Left hindlimb (tissue), 1 donor: ENCODE results near the gene MAD2L1BP.
"Not testable (repeated sequence)": the region's sequence is repeated elsewhere in the genome, so short reads cannot be mapped to it uniquely, and the experiment has no call there.

Experiments used
- DNase-seq: peaks from one replicate; pipeline ENCODE4 v3.0.0-alpha.2; 2018

Gene MAD2L1BP, protein sequence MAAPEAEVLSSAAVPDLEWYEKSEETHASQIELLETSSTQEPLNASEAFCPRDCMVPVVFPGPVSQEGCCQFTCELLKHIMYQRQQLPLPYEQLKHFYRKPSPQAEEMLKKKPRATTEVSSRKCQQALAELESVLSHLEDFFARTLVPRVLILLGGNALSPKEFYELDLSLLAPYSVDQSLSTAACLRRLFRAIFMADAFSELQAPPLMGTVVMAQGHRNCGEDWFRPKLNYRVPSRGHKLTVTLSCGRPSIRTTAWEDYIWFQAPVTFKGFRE

DNA sequence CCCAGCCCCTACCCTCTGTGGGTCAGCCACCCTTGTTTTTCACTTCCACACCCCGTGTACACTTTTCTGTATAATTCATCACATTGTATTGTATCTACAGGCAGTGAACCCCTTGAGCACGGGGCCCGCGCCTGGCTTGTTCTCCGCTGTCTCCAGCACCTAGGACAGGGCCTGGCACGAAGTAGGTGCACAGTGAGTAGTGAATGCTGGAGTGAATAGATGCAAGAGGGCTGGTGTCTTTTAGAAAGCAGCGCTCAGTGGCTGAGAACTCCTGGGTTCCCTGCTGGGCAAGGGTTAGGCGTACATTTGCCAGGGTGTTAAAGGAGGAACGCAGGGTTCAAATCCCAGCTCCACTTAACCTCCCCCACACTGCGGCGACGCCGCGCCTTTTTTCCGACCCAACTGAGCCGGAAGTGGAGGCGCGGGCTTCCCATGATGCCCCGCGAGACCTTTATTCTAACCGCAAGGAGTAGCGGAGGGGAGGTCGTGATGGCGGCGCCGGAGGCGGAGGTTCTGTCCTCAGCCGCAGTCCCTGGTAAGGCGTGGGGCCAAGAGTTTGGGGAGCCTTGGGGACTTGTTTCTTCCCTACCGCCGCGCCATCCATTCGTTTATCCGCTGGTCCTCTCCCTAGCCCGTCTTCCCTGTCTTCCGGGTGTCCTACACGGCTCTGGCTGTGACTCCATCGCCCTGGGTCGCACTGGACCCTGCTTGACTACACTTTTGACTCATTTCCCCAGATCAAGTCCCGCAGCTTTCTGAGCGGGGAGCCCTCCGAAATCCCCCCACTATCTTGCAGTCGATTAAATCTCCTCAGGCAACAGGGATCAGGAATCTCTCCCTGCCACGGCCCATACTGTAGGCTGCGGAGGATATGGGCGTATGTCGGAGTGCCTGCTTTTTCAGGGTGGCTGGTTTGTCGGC, at the start of gene MAD2L1BP:
TSS of gene MAD2L1BP (plus strand) at position 454 of the 921 bp plus-strand sequence. CDS start at position 490, 36 bp downstream.
- peak; percentile 89 for DNase-seq

DNA sequence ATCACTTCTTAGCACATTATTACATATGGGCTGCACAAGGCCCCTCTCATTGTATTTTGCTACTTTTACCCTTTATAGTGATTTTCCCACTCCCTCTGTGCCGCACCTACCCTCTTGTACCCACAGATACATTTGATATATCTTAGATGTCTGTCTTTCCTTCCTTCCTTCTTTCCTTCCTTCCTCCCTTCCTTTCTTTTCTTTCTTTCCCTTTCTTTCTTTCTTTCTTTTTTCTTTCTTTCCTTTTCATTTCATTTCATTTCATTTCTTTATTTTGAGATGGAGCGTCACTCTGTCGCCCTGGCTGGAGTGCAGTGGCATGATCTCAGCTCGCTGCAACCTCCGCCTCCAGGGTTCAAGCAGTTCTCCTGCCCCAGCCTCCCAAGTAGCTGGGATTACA, 47.4 kb upstream of the MAD2L1BP start:
- DNase-seq, result no peak

DNA sequence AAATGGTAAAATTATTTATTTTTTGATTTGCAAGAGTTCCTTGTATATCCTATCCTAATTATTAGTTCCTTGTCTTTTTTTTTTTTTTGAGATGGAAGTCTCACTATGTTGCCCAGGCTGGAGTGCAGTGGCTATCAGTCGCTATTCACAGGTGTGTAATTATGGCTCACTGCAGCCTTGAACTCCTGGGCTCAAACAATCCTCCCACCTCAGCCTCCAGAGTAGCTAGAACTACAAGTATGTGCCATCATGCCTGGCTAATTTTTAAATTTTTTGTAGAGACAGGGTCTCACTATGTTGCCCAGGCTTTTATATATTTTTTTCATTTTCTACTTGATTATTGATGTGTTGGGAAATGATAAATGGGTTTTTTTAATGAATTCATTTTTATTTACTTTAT, 46.1 kb upstream of the MAD2L1BP start:
- not testable (repeated sequence) for DNase-seq

DNA sequence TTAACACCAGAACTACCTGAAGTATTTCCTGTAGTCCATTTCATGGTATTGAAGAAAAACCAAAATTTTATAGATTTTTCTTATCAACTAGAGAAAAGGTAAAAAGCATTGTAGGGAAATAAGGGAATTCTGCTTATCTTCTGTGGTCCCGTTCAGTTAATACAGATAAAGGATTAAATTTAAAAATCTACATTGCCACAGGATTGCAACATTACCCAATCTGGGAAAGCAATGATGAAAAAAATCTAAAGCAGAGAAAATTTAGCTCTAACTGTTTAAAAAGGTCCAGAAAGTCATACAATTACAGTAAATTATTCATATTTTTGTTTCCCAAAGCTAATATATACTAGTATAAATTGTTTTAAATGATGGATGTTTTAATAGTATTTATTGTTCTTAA, 41.7 kb upstream of the MAD2L1BP start:
- no peak for DNase-seq

DNA sequence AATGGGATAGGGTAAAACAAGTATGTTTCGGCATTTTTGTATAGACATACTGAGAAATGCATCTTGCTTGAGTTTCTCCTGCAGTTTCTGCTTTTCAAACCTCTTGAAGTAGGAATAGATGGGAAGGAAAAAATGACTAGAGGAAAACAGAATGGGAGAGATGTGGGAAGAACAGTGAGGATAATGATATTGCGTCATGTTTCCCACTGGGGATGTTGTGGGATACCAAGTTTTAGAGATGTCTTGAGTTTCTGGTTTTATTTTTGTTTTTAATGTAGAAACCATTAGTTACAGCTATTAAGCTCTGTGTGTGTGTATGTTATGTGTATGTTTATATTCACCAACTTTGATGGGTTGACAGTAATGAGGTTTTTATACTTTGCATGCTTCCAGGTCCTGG, 35.0 kb upstream of the MAD2L1BP start:
- DNase-seq, result no peak

DNA sequence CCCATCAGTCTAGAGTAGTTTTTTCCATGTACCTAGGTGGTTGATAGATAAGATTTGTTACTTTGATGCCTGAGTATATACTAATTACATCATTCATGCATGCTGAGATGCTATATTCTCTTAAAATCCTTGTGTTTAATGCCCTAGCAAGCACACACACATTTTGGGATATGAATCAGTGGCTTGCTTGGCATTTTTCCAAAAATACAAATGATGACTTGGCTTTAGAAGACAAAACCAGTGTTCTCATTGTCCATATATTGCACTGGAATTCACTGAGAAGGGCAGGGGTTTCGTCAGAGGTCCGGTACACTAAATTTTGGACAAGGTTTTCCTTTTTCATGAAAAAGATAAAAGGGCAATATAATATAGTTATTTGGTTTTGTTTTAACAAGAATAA, 31.5 kb upstream of the MAD2L1BP start:
- DNase-seq, result no peak

DNA sequence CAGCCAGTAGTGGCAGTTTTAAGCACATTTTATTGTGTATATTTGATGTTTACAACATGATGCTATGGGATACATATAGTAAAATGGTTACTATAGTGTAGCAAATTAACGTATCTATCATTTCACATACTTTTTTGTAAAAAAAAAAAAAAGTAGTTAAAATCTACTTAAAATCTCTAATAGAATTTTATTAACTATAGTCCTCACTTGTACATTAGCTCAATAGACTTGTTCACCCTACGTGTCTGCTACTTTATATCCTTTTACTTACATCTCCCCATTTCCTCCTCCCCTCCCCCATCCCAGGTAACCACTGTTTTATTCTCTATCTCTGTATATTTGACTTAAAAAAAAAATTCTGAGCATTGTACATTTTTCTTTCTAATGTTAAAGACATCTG, 29.6 kb upstream of the MAD2L1BP start:
- DNase-seq, result no peak

DNA sequence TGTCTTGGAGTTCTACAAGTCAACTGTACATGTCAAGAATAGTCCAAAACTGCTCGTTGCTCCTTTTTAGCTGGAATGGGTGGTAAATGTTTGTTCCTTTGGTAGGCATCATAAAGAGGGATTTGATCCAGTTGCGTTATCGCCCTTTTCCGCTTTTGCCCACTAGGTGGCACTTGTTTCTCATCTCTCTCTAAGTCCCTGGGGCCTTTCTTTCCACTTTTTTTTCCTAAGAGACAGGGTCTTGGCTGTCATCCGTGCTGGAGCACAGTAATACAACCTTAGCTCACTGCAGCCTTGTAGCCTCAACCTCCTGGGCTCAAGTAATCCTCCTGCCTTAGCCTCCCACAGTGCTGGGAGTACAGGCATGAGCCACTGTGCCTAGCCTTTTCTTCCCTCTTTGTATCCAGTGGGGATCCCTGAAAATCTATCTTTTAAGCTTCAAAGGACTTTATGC, 27.3 kb upstream of the MAD2L1BP start:
- peak; percentile 56 for DNase-seq

DNA sequence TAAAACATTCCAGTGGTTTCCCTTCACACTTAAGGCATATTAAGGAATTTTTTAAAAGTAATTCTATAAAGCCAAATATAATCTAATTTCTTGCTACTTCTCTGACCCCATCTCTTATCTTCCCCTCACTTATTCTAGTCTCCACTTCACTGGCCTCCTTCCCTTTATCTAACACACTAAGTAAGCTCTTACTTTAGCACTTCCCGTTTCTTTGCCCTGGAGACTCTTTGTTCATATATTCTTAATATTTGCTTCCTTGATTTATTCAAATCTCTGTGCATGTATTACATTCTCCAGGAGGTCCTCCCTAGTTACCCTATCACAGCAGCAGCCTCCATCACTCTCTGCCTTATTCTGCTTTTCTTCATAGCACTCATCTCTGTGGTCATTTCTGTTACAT, 26.8 kb upstream of the MAD2L1BP start:
- no peak for DNase-seq

DNA sequence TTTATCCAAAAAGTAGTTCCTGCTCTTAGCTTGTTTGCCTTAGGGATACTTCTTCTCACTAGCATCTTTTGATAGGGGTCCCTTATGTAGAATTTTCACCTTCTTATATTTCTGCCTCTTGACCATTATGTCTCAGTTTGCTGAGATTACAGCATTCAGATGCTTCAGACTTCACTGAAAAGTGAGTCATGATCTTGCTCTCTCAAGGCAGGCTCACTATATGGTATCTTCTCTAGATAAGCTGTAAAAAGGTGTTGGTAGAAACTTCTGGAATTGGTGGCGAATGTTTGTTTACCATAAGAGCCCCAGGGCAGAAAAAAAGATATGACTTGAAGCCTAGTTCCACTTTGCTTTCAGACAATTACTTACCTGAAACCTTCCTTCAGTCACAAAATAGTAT, 26.2 kb upstream of the MAD2L1BP start:
- no peak for DNase-seq

DNA sequence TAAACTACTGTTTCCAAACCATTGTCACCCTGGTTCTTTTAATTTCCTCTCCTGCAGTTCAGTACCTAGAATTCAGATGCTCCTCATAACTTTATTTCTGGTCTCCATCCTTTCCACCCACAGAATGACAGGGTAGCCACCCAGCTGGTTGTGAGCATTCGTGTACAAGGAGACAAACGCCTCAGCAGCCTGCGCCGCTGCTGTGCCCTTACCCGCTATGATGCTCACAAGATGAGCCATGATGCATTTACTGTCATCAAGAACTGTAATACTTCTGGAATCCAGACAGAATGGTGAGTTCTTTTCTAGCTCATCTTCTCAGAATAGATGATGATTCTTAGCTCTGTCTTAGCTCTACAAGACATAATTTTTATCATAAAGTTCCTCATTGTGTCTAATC, 25.2 kb upstream of the MAD2L1BP start:
- DNase-seq, result no peak

DNA sequence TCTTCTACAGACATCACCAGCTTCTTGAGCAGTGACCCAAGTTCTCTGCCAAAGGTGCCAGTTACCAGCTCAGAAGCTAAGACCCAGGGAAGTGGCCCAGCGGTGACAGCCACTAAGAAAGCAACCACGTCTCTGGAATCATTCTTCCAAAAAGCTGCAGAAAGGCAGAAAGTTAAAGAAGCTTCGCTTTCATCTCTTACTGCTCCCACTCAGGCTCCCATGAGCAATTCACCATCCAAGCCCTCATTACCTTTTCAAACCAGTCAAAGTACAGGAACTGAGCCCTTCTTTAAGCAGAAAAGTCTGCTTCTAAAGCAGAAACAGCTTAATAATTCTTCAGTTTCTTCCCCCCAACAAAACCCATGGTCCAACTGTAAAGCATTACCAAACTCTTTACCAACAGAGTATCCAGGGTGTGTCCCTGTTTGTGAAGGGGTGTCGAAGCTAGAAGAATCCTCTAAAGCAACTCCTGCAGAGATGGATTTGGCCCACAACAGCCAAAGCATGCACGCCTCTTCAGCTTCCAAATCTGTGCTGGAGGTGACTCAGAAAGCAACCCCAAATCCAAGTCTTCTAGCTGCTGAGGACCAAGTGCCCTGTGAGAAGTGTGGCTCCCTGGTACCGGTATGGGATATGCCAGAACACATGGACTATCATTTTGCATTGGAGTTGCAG, 21.8 kb upstream of the MAD2L1BP start:
- DNase-seq, result no peak

DNA sequence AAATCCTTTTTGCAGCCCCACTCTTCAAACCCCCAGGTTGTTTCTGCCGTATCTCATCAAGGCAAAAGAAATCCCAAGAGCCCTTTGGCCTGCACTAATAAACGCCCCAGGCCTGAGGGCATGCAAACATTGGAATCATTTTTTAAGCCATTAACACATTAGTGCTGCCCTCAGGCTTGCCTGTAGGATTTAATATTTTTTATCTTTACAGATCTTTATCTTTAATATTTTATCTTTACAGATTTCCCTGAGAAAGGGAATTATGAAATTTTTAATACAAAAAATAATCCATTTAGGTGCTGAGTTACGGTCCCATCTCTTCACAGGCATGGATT, 21.3 kb upstream of the MAD2L1BP start:
- DNase-seq, result no peak

DNA sequence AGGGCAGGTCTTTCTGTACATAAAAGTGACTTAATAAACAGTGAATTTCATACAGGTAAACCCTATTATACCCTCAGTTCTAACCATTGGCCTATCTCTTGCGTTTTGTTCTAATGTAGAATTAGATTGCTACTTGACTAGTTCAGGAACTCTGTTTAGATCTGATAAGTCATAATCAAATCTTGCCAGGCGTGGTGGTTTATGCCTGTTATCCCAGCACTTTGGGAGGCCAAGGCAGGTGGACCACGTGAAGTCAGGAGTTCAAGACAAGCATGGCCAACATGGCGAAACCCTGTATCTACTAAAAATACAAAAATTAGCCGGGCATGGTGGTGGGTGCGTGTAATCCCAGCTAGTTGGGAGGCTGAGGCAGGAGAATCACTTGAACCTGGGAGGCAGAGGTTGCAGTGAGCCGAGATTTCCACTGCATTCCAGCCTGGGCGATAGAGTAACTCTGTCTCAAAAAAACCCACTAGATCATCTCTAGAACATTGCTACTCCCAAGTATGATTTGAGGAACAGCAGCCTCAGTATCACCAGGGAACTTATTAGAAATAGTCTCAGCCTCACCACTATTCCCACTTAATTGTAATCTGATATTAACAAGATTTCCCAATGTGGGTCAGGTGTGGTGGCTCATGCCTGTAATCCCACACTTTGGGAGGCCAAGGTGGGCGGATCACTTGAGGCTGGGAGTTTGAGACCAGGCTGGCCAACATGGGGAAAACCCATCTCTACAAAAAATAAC, 18.7 kb upstream of the MAD2L1BP start:
- no peak for DNase-seq

DNA sequence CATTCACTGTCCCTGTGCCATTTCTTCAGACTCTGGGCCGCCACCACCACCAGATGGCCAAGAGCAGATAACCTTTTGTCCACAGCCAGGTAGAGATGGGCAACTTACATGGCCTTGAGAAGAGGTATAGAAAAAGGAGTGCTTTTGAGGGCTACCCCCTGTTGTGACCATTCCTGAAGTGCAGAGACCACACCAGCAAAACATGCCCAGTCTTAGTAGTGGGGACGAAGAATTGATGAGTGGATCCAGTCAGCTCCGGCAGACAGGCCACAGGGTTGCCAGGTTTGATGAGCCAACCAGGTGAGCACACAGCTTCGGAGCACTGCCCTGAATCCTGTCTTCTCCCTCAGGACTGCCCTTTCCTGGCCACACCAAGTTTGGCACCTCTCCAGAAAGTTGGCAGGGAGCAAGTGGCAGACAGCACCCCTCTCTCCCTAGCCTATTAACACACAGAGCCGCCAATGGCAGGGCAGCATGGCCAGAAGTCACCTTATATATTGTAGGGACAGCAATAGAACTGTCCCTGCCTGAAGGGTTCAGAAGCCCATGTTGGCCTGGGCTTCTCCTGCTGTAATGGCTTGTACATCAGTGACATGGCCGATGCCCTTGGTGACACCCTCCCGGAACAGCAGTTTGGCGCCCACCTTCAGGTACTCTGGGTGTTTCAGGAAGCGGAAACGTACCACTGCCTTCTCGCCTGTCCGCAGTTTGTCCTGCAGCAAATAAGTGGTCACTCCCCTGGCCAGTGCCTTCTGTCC, 14.4 kb upstream of the MAD2L1BP start:
- no peak for DNase-seq

DNA sequence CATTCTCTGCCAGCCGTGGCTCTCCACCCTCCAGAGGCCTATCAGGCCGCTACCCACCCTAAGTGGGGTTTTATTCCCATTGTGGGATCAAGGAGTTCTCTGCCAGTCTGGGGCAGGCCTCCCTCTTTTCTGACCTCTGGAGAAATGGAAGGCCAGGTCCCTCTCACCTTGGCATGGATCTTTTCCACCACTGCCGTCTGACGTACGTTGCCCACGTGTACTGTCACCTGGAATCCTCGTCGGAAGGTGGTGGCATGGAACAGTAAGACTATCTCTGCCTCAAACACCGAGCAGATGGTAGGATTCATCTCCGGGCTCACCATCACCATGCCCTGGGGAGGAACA, 13.8 kb upstream of the MAD2L1BP start:
- no peak for DNase-seq

DNA sequence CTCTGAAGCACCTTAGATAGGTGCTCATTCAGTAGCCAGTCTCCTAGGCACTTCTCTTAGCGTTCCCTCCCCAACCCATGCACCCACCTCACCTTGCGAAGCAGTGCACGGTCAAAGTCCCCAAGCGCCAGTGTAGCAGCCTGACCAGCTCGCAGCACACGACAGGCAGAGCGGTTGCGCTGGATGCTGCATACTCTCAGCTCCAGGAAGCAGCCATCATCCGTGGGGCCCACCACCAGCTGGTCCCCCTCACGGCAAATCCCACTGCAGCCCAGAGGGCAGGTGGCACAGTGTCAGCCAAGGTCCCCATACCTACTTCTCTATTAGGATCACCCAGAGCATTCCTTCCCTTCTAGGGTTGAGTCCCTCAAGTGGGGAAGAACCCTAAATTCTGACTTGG, 13.1 kb upstream of the MAD2L1BP start:
- no peak for DNase-seq

DNA sequence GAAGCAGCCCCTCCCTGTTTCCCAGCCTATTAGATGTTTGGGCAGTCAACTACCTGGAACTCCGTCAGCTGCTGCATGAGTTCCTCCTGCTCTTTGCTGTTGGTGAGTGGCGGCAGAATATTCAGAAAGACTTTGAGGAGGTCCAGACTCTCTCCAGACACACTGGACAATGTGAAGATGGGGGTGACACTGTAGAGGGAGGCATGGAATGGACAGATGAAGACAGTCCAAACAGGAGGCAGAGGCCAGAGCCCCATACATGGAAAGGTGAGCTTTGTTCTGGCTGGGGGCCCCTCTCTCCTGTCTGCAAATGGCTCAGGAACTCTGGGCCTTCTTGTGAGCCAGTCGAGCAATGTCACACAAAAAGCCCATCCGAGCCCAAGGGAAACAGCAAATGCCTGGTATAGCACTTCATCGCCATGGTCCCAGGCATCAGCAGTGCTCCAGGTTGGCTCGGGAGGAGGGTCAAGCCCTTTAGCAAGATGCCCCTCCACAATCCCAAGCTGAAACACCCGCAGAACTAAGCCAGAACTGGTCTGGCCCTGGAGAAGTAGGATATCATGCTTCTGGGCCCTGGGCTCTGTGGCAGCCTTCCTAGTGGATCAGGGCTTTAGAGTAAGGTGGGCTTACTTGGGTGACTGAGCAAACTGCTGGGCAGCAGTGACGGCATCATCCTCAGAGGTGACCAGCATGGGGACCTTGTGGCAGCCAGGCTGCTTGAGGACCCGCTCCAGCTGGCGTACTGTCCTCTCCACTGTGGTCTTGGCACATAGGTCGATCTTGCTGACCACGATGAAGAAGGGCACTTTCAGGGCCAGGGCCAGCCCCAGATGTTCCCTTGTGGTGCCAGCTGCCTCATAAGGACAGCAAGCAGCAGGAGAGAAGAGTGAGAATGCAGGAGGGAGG, 11.5 kb upstream of the MAD2L1BP start:
- no peak for DNase-seq

DNA sequence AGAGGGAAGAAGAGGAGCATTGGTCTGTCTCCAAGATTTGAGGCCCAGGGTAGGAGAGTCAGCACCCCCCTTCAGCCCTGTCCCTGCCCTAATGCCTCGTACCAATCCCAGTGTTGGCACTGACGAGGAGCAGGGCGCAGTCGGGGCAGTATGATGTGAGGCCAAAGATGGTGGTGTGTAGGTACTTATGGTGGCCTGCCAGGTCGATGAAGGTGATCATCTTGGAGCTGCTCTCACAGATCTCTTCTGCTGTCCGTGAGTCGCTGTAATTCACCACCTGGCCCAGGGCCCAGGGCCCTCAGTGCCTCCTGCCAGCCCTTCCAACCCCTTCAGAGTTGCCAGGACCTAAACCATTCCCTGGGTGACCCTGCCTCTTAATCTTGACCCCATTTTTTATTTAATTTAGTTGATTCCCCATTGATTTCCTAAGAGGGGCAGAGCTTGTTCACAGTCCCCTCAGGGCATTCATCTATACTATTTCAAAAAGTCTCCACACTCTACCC, 10.8 kb upstream of the MAD2L1BP start:
- no peak for DNase-seq

DNA sequence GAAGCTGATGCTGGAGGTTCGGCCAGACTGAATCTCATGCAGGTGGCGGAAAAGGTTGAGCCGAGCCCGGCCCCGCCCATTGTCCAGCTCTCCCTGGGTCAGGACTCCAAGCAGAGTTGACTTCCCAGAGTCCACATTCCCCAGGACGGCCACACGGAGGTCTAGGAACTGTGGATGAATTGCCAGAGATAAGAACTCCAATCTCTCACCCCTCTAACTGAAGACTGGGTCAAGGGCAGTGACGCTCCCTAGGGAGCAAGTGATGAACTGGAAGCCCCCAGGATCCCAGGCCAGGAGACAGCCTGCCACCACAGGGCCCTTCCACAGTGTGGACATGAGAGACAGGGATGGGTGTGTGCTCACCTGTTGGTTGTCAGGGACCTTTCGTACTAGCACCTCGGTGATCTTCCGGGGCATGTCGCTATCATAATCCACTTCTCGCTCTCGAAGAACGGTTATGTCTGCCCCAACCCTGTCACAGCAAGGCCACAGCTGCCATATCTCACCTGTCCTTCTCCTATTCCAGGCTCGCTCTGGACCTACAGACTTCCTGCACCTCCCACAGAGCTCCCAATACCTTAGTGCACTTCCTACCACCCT, 10.1 kb upstream of the MAD2L1BP start:
- DNase-seq, result no peak
